Right lobe of liver (tissue), 6 donors: ENCODE results near the gene OR5AN1. TPM values are rescaled to one million over a fixed set of nuclear protein-coding genes. Genes with fewer than 3 reads are reported as not detected.
"Not testable (repeated sequence)": the region's sequence is repeated elsewhere in the genome, so short reads cannot be mapped to it uniquely, and the experiment has no call there.

Experiments
- ATAC-seq, 4 donors: fragments of 200-7000 bp; cut with Tn5 transposase; one replicate each; pipeline ENCODE4 v1.9.1; 2020; ENCODE audit warnings: mild to moderate bottlenecking in 4 of 4, moderate library complexity in 4 of 4
- DNase-seq, 3 donors: peaks; one replicate each; pipeline ENCODE4 v3.0.0-alpha.2; 2020
- H3K27ac ChIP-seq, 3 donors: fragments of 200-600 bp; one replicate each; pipeline ENCODE4 v1.8.0; 2022
- H3K27me3 ChIP-seq, 2 donors: fragments of 200-600 bp; one replicate each; pipeline ENCODE4 v1.8.0; 2022
- H3K36me3 ChIP-seq, 4 donors: fragments of 200-600 bp; sonication (generic) in 1 of 4; one replicate each; pipeline versions ENCODE4 v1.5.1 to v1.8.0; 2017 to 2022; ENCODE audit warnings: control low read depth in 1 of 4
- H3K4me1 ChIP-seq, 4 donors: fragments of 200-600 bp; sonication (generic) in 1 of 4; one replicate each; pipeline versions ENCODE4 v1.5.1 to v1.8.0; 2017 to 2022; ENCODE audit warnings: control low read depth in 1 of 4
- H3K4me3 ChIP-seq, 3 donors: fragments of 200-600 bp; one replicate each; pipeline ENCODE4 v1.8.0; 2022
- H3K9me3 ChIP-seq, 4 donors: fragments of 200-600 bp; sonication (generic) in 1 of 4; one replicate each; pipeline versions ENCODE4 v1.5.1 to v1.8.0; 2017 to 2022; ENCODE audit warnings: control low read depth in 1 of 4
- CTCF ChIP-seq, 4 donors: fragments of 200-600 bp in 3 of 4; fragments of 450-650 bp in 1 of 4; IDR thresholded peaks; one replicate each; pipeline versions ENCODE4 v1.5.1 to v1.8.0; 2016 to 2022; ENCODE audit warnings: antibody characterized with exemption in 4 of 4, mild to moderate bottlenecking in 2 of 4
- POLR2A ChIP-seq: fragments of 450-650 bp; IDR thresholded peaks from one replicate; pipeline ENCODE4 v1.6.1; 2017; ENCODE audit warnings: antibody characterized with exemption, mild to moderate bottlenecking
- WGBS: methylation state at CpG from one replicate; pipeline ENCODE4 v1.1.6; 2018; ENCODE audit warnings: low coverage, low lambda C conversion rate; ENCODE audit not compliant: insufficient coverage; ENCODE audit errors: missing lambda C conversion rate; 5-methylcytosine and 5-hydroxymethylcytosine counted together
- intact Hi-C, 2 donors: fragments of 100-400 bp; cut with DNase I; formaldehyde crosslinking; loops; one replicate each; pipeline versions ENCODE4 v1.11.2 to v1.14.1; 2022
- long read RNA-seq: library from polyadenylated mRNA; unstranded; transcript quantifications from one replicate; pipeline ENCODE4 v2.0.0, GENCODE V29; 2019
- total RNA-seq, 6 experiments: library from RNA; depleted of rRNA in 2 of 6; stranded (reverse); fragments of >200 nt in 2 of 6; fragmentation: NEBNext Ultra II Directional in 3 of 6; extraction: Animal tissue kit (Norgen Biotek cat#: 25700) in 3 of 6; gene quantifications; one replicate each; pipeline versions ENCODE4 v1.1.0 to v1.2.4, GENCODE V29; 2016 to 2023
- donor health status: DM: no; HTN: yes; CAD: no.
- donor health status: DM: no; HTN: no; CAD: no.
- donor health status: DM: no; HTN: no; CAD: no.
- donor health status: DM: no; HTN: yes; CAD: no.
- donor health status: DM: no; HTN: yes; CAD: no.

OR5AN1 gene
- total RNA-seq, result under 1 TPM in 2 of 6 experiments, not detected in 4; 0.02 to 0.07 TPM
- long read RNA-seq, result 0 reads

GRCh38 chr11:59358595-59358994, at the start of gene OR5AN1:
OR5AN1 (plus strand) TSS chr11:59358895; CDS start chr11:59364459, 5,564 bp downstream.
- no peak for TF ChIP-seq POLR2A
- no peak for TF ChIP-seq CTCF (IDR thresholded peaks at IDR 0.05)
- H3K36me3 ChIP-seq, result no peaks in the 10 kb centered on the region
- 73% methylated on average over 3 of the region's 3 CpGs for WGBS
- H3K4me1 ChIP-seq, result no peaks in the 10 kb centered on the region
- no peak within 1 kb of the TSS for H3K4me3 ChIP-seq
- H3K27me3 ChIP-seq, result no peaks in the 10 kb centered on the region
- intact Hi-C loops, result no loop called here
- no peak for DNase-seq
- ATAC-seq, result no peak
- H3K9me3 ChIP-seq, result no peaks in the 10 kb centered on the region
- no peak within 1 kb of the TSS for H3K27ac ChIP-seq

- DNase-seq (no peak), ATAC-seq (no peak)
- Histone ChIP-seq H3K4me1 (no peaks in the 10 kb centered on the region), H3K27me3 (no peaks in the 10 kb centered on the region), H3K36me3 (no peaks in the 10 kb centered on the region), H3K27ac (no peak overlapping the region), H3K4me3 (no peak overlapping the region), H3K9me3 (no peaks in the 10 kb centered on the region)
- no peak for TF ChIP-seq POLR2A
- no peak for TF ChIP-seq CTCF (IDR thresholded peaks at IDR 0.05)
- intact Hi-C loops, result no loop called here
Measured at GRCh38 chr11:59335001-59335400, 23.7 kb upstream of the OR5AN1 start.

- H3K36me3 ChIP-seq, result no peaks in the 10 kb centered on the region
- H3K9me3 ChIP-seq, result no peaks in the 10 kb centered on the region
- H3K4me1 ChIP-seq, result no peaks in the 10 kb centered on the region
- H3K27ac ChIP-seq, result no peak overlapping the region
- no peaks in the 10 kb centered on the region for H3K27me3 ChIP-seq
- no peak overlapping the region for H3K4me3 ChIP-seq
- intact Hi-C loops, result no loop called here
- 81% methylated on average over 5 of the region's 5 CpGs for WGBS
- no peak for ATAC-seq
- no peak for DNase-seq
- TF ChIP-seq POLR2A (no peak), CTCF (IDR thresholded peaks at IDR 0.05) (no peak)
Measured at GRCh38 chr11:59336176-59336575, 22.5 kb upstream of the OR5AN1 start.

- H3K27ac ChIP-seq, result no peak overlapping the region
- H3K9me3 ChIP-seq, result no peaks in the 10 kb centered on the region
- DNase-seq, result no peak
- TF ChIP-seq POLR2A, result no peak
- TF ChIP-seq CTCF (IDR thresholded peaks at IDR 0.05), result no peak
- ATAC-seq, result no peak
- intact Hi-C loops, result no loop called here
- H3K36me3 ChIP-seq, result no peaks in the 10 kb centered on the region
- no peaks in the 10 kb centered on the region for H3K27me3 ChIP-seq
- H3K4me1 ChIP-seq, result no peaks in the 10 kb centered on the region
- H3K4me3 ChIP-seq, result no peak overlapping the region
Measured at GRCh38 chr11:59336931-59337330, 21.8 kb upstream of the OR5AN1 start.

GRCh38 chr11:59349657-59350056, 9.0 kb upstream of the OR5AN1 start:
- H3K36me3 ChIP-seq, H3K4me3 ChIP-seq, ATAC-seq, intact Hi-C loops, H3K9me3 ChIP-seq, H3K27ac ChIP-seq, H3K4me1 ChIP-seq, H3K27me3 ChIP-seq: not testable (repeated sequence)
- DNase-seq, result peak; percentile 47 to 76 (median 62)
- 41% methylated on average over 4 of the region's 5 CpGs for WGBS
